ENCODE results near the gene HOXD11. TPM values are rescaled to one million over a fixed set of nuclear protein-coding genes. Genes with fewer than 3 reads are reported as not detected.
A peak's percentile ranks its signal among the peaks of the same experiment; 100 is the strongest.

HOXD11 gene
- total RNA-seq, 4 donors from 2014 or later, result 0.88 to 34.6 (median 8.6) TPM; not detected in 1

GRCh38 chr2:176157499-176158185 is 50.6 kb downstream of the HOXD11 start:
- H3K27me3 ChIP-seq, result no peaks in the 10 kb centered on the region
- TF ChIP-seq POLR2A (IDR thresholded peaks at IDR 0.05), result no peak
- no peak for TF ChIP-seq CTCF (IDR thresholded peaks at IDR 0.05)
- intact Hi-C loops (cut with DNase I; ENCODE audit: low total_unique reads), result no loop called here
- H3K4me3 ChIP-seq, result peak overlapping the region; percentile 6 to 38
- no peaks in the 10 kb centered on the region for H3K9me3 ChIP-seq
- peak overlapping the region; percentile 82 to 83 for H3K27ac ChIP-seq
- H3K4me1 ChIP-seq, result no peaks in the 10 kb centered on the region
- H3K36me3 ChIP-seq, result no peaks in the 10 kb centered on the region
- DNase-seq, result no peak

GRCh38 chr2:176158186-176158591 is 51.1 kb downstream of the HOXD11 start:
- intact Hi-C loops (cut with DNase I; ENCODE audit: low total_unique reads), result no loop called here
- no peak for DNase-seq
- no peaks in the 10 kb centered on the region for H3K4me1 ChIP-seq

GRCh38 chr2:176158855-176159662 is 52.0 kb downstream of the HOXD11 start:
- no peak for DNase-seq
- no peaks in the 10 kb centered on the region for H3K36me3 ChIP-seq
- intact Hi-C loops (cut with DNase I; ENCODE audit: low total_unique reads), result no loop called here
- H3K4me1 ChIP-seq, result no peaks in the 10 kb centered on the region
- H3K4me3 ChIP-seq, result peak overlapping the region in 1 of 2 donors; percentile 38
- H3K9me3 ChIP-seq, result no peaks in the 10 kb centered on the region
- no peaks in the 10 kb centered on the region for H3K27me3 ChIP-seq
- TF ChIP-seq CTCF (IDR thresholded peaks at IDR 0.05) (no peak), POLR2A (IDR thresholded peaks at IDR 0.05) (no peak)
- peak overlapping the region; percentile 82 to 83 for H3K27ac ChIP-seq

More at GRCh38 chr2:176158186-176158591, 51.1 kb downstream of the HOXD11 start:
- no peaks in the 10 kb centered on the region for H3K36me3 ChIP-seq
- TF ChIP-seq CTCF (IDR thresholded peaks at IDR 0.05) (no peak), POLR2A (IDR thresholded peaks at IDR 0.05) (no peak)
- H3K4me3 ChIP-seq, result peak overlapping the region; percentile 6 to 38
- peak overlapping the region; percentile 82 to 83 for H3K27ac ChIP-seq
- H3K9me3 ChIP-seq, result no peaks in the 10 kb centered on the region
- no peaks in the 10 kb centered on the region for H3K27me3 ChIP-seq

MicroRNA genes within 50 kb of the gene (microRNA counts, 767-probe panel; counts per million panel counts)
- microRNA hsa-miR-10b-5p, result 7,999 to 9,301 counts per million in 2 donors

Small RNA genes lying within 50 kb of the gene (microRNA-seq; reads per million reads assigned to microRNA genes)
- gene MIR10B (ENCODE audit: borderline microRNAs expressed, borderline replicate concordance), result 85,423 reads per million, percentile 98 among the genes with 10 or more reads in this experiment

Small RNA genes lying within 50 kb of the gene (small RNA-seq; reads per million reads assigned to genes)
- 349,822 reads per million, percentile 100 among the genes with 10 or more reads in this experiment for gene MIR10B

Other genes starting within 250 kb of the HOXD11 start
- 10 to 100 TPM in 2 of 4 donors, 1 to 10 TPM in 2; 5.1 to 66.4 (median 25.2) TPM for gene LNPK, start 105.0 kb upstream of the HOXD11 start, total RNA-seq
- under 1 TPM in 1 of 4 donors, not detected in 3; 0.28 TPM for gene EVX2, start 23.3 kb upstream of the HOXD11 start, total RNA-seq
- 1 to 10 TPM in 1 of 4 donors, not detected in 3; 4.9 TPM for gene HOXD13, start 14.6 kb upstream of the HOXD11 start, total RNA-seq
- gene HOXD12, start 7.5 kb upstream of the HOXD11 start, total RNA-seq, result under 1 TPM in 1 of 4 donors, not detected in 3; 0.76 TPM
- gene HOXD10, start 9.5 kb downstream of the HOXD11 start, total RNA-seq, result 10 to 100 TPM in 3 of 4 donors, 1 to 10 TPM in 1; 6.8 to 81.0 (median 53.6) TPM
- gene HOXD9, start 15.4 kb downstream of the HOXD11 start, total RNA-seq, result 10 to 100 TPM in 3 of 4 donors, 1 to 10 TPM in 1; 3.8 to 78.1 (median 46.4) TPM
- gene HOXD8, start 22.4 kb downstream of the HOXD11 start, total RNA-seq, result 10 to 100 TPM; 25.8 to 75.6 (median 48.0) TPM
- 10 to 100 TPM in 2 of 4 donors, 1 to 10 TPM in 2; 6.8 to 41.6 (median 13.0) TPM for gene HOXD4, start 44.3 kb downstream of the HOXD11 start, total RNA-seq
- gene HOXD3, start 50.0 kb downstream of the HOXD11 start, total RNA-seq, result 10 to 100 TPM; 14.7 to 61.2 (median 22.7) TPM
- 1 to 10 TPM in 1 of 4 donors, under 1 TPM in 2, not detected in 1; 0.21 to 2.9 (median 0.52) TPM for gene HOXD1, start 81.4 kb downstream of the HOXD11 start, total RNA-seq
- gene MTX2, start 162.2 kb downstream of the HOXD11 start, total RNA-seq, result 10 to 100 TPM; 28.1 to 32.1 (median 31.3) TPM